HepG2 (cell line): ENCODE results near the gene METTL26. TPM values are rescaled to one million over a fixed set of nuclear protein-coding genes. Genes with fewer than 3 reads are reported as not detected.

ENCODE experiments used
- IRF2 ChIP-seq: IDR thresholded peaks from 2 replicates; pipeline ENCODE4 v1.6.1; 2018; ENCODE audit warnings: missing genetic modification reagents, missing compliant biosample characterization
- MIER2 ChIP-seq: IDR thresholded peaks from 2 replicates; pipeline ENCODE4 v1.6.1; 2016; ENCODE audit warnings: missing biosample characterization, missing genetic modification reagents
- NFKBIZ ChIP-seq: IDR thresholded peaks from 2 replicates; pipeline ENCODE4 v1.6.1; 2018; ENCODE audit warnings: missing genetic modification reagents, missing compliant biosample characterization
- PHF21A ChIP-seq: sonication (generic); formaldehyde crosslinking; IDR thresholded peaks from 2 replicates; pipeline ENCODE4 v1.5.0; 2020; ENCODE audit warnings: mild to moderate bottlenecking, missing genetic modification reagents
- SAP130 ChIP-seq: IDR thresholded peaks from 2 replicates; pipeline ENCODE4 v1.6.1; 2016; ENCODE audit warnings: low read depth
- SIN3B ChIP-seq: fragments of 150-350 bp; IDR thresholded peaks from 2 replicates; pipeline ENCODE4 v1.6.1; 2014; ENCODE audit warnings: low read length
- SOX13 ChIP-seq, 3 experiments: fragments of 450-650 bp in 1 of 3; sonication (generic) in 1 of 3; formaldehyde crosslinking in 1 of 3; IDR thresholded peaks in 2 of 3; conservative IDR thresholded peaks in 1 of 3; 2 replicates each; pipeline versions ENCODE4 v1.5.0 to v1.6.1; 2016 to 2020; ENCODE audit warnings: antibody characterized with exemption in 1 of 3, mild to moderate bottlenecking in 1 of 3, missing compliant biosample characterization in 1 of 3, missing genetic modification reagents in 1 of 3, moderate library complexity in 1 of 3
- ZNF143 ChIP-seq: sonication (generic); formaldehyde crosslinking; IDR thresholded peaks from 2 replicates; pipeline ENCODE4 v1.4.0; 2020; ENCODE audit warnings: missing genetic modification reagents
- ZNF232 ChIP-seq: sonication (generic); formaldehyde crosslinking; IDR thresholded peaks from 2 replicates; pipeline ENCODE4 v1.4.0; 2020; ENCODE audit warnings: missing genetic modification reagents, borderline replicate concordance
- ZNF256 ChIP-seq: sonication (generic); formaldehyde crosslinking; conservative IDR thresholded peaks from 2 replicates; pipeline ENCODE4 v1.4.0; 2020; ENCODE audit warnings: missing genetic modification reagents
- ZNF382 ChIP-seq: sonication (generic); formaldehyde crosslinking; IDR thresholded peaks from 2 replicates; pipeline ENCODE4 v1.5.0; 2020; ENCODE audit warnings: missing genetic modification reagents, mild to moderate bottlenecking, borderline replicate concordance
- ZNF530 ChIP-seq: sonication (generic); formaldehyde crosslinking; IDR thresholded peaks from 2 replicates; pipeline ENCODE4 v1.5.0; 2020; ENCODE audit warnings: low read depth, mild to moderate bottlenecking, missing genetic modification reagents
- polyA plus RNA-seq, 8 experiments: library from polyadenylated mRNA; depleted of rRNA in 3 of 8; stranded (reverse) in 7 of 8; unstranded in 1 of 8; fragments of >200 nt; fragmentation: Illumina TruSeq in 4 of 8; extraction: Trizol in 4 of 8; gene quantifications; 2 replicates each; pipeline versions ENCODE4 v1.2.1 to v1.2.3, GENCODE V29; 2011 to 2016; ENCODE audit warnings: low read depth in 4 of 8, missing spikeins in 1 of 8, mixed read lengths in 1 of 8; ENCODE audit not compliant: insufficient read depth in 1 of 8
- total RNA-seq, 5 experiments: library from RNA; depleted of rRNA; stranded (reverse); fragments of >200 nt; fragmentation: Illumina TruSeq; extraction: Trizol; gene quantifications; 2 replicates each; pipeline ENCODE4 v1.2.3, GENCODE V29; 2016; ENCODE audit warnings: low read depth in 1 of 5
- TF ChIP-seq, protein P1 (sequence below): sonication (generic); formaldehyde crosslinking; IDR thresholded peaks from 2 replicates; pipeline ENCODE4 v1.4.0; 2020; ENCODE audit warnings: missing genetic modification reagents
- TF ChIP-seq, protein P2 (sequence below): sonication (generic); formaldehyde crosslinking; IDR thresholded peaks from 2 replicates; pipeline ENCODE4 v1.4.0; 2020; ENCODE audit warnings: low read depth, missing genetic modification reagents
- TF ChIP-seq, protein P3 (sequence below): sonication (generic); formaldehyde crosslinking; IDR thresholded peaks from 2 replicates; pipeline ENCODE4 v1.5.1; 2020; ENCODE audit warnings: mild to moderate bottlenecking, missing genetic modification reagents, moderate library complexity
- TF ChIP-seq, protein P4 (sequence below): sonication (generic); formaldehyde crosslinking; IDR thresholded peaks from 2 replicates; pipeline ENCODE4 v1.5.0; 2020; ENCODE audit warnings: mild to moderate bottlenecking, missing genetic modification reagents
- TF ChIP-seq, protein P5 (sequence below): IDR thresholded peaks from 2 replicates; pipeline ENCODE4 v1.6.1; 2016; ENCODE audit warnings: mild to moderate bottlenecking

Gene METTL26
- total and polyA plus RNA-seq, 2 of the 13 experiments (the other 11 are each of a cell fraction or from before 2014, with no cell fraction given), result 65.5 to 70.1 TPM

DNA sequence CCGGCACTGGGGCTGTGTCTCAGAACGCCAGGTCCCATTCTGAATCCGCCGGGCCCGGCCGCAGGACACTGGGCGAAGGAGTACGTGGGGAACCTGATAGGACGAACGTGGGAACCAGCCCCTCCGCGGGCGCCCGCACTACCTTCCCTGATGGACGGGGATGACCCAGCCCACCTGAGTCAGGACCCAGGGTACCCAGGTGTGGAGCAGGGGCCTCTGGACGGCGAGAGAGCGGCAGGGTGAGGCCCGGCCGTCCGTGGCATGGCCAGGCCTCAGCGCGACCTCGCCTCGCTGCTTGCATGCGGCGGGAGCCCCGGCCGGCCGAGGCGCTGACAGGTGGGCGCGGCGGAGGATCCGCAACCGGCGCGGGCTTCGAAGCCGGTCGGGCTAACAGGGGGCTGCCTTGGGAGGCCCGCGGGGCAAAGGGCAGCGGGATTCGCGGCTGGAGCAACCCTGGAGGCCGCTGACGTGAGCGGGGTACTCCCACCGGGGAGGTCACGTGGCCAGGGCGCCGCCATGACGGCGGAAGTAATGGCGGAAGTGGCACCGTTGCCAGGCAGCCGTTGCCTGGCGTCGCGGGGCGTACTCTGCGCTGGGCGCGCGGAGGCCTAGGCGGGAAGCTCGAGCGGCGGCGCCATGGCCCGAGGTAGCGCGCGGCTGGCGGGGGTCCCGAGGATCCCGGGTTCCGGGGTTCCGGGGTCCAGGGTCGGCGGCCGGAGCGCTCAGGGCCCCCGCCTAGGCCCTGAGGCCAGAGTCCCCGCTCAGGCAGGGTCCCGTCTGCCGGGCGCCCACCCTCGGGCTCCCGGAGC, 12.9 kb upstream of the METTL26 start, which contains the start of gene WDR90 (continued):
- TF ChIP-seq, protein P1, sequence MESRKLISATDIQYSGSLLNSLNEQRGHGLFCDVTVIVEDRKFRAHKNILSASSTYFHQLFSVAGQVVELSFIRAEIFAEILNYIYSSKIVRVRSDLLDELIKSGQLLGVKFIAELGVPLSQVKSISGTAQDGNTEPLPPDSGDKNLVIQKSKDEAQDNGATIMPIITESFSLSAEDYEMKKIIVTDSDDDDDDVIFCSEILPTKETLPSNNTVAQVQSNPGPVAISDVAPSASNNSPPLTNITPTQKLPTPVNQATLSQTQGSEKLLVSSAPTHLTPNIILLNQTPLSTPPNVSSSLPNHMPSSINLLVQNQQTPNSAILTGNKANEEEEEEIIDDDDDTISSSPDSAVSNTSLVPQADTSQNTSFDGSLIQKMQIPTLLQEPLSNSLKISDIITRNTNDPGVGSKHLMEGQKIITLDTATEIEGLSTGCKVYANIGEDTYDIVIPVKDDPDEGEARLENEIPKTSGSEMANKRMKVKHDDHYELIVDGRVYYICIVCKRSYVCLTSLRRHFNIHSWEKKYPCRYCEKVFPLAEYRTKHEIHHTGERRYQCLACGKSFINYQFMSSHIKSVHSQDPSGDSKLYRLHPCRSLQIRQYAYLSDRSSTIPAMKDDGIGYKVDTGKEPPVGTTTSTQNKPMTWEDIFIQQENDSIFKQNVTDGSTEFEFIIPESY, result 0 out of 2 replicates have a peak, but pooled peaks have one; percentile 17
- TF ChIP-seq SOX13 (IDR thresholded peaks at IDR 0.05), result no peak
- peak in 1 of 2 experiments; percentile 46; a peak in 1 of 4 replicates for TF ChIP-seq SOX13 (CRISPR knock-in tag; conservative IDR thresholded peaks at IDR 0.05 in 1 of 2, IDR thresholded peaks at IDR 0.05 in 1 of 2)
- 0 out of 2 replicates have a peak, but pooled peaks have one; percentile 34 for TF ChIP-seq NFKBIZ
- TF ChIP-seq SAP130, result peak; percentile 99
- TF ChIP-seq PHF21A (CRISPR knock-in tag), result peak; percentile 74
- no peak for TF ChIP-seq ZNF256 (CRISPR knock-in tag)
- TF ChIP-seq, protein P2, sequence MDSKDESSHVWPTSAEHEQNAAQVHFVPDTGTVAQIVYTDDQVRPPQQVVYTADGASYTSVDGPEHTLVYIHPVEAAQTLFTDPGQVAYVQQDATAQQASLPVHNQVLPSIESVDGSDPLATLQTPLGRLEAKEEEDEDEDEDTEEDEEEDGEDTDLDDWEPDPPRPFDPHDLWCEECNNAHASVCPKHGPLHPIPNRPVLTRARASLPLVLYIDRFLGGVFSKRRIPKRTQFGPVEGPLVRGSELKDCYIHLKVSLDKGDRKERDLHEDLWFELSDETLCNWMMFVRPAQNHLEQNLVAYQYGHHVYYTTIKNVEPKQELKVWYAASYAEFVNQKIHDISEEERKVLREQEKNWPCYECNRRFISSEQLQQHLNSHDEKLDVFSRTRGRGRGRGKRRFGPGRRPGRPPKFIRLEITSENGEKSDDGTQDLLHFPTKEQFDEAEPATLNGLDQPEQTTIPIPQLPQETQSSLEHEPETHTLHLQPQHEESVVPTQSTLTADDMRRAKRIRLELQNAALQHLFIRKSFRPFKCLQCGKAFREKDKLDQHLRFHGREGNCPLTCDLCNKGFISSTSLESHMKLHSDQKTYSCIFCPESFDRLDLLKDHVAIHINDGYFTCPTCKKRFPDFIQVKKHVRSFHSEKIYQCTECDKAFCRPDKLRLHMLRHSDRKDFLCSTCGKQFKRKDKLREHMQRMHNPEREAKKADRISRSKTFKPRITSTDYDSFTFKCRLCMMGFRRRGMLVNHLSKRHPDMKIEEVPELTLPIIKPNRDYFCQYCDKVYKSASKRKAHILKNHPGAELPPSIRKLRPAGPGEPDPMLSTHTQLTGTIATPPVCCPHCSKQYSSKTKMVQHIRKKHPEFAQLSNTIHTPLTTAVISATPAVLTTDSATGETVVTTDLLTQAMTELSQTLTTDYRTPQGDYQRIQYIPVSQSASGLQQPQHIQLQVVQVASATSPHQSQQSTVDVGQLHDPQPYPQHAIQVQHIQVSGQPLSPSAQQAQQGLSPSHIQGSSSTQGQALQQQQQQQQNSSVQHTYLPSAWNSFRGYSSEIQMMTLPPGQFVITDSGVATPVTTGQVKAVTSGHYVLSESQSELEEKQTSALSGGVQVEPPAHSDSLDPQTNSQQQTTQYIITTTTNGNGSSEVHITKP, result no peak; the same call in 1 of the 2 replicates
- TF ChIP-seq, protein P3, sequence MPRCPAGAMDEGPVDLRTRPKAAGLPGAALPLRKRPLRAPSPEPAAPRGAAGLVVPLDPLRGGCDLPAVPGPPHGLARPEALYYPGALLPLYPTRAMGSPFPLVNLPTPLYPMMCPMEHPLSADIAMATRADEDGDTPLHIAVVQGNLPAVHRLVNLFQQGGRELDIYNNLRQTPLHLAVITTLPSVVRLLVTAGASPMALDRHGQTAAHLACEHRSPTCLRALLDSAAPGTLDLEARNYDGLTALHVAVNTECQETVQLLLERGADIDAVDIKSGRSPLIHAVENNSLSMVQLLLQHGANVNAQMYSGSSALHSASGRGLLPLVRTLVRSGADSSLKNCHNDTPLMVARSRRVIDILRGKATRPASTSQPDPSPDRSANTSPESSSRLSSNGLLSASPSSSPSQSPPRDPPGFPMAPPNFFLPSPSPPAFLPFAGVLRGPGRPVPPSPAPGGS, result peak; percentile 67
- TF ChIP-seq ZNF143 (CRISPR knock-in tag), result peak; percentile 63
- no peak for TF ChIP-seq MIER2 (CRISPR knock-in tag)
- peak; percentile 36; the same call in 1 of the 2 replicates for TF ChIP-seq IRF2
- TF ChIP-seq, protein P4, sequence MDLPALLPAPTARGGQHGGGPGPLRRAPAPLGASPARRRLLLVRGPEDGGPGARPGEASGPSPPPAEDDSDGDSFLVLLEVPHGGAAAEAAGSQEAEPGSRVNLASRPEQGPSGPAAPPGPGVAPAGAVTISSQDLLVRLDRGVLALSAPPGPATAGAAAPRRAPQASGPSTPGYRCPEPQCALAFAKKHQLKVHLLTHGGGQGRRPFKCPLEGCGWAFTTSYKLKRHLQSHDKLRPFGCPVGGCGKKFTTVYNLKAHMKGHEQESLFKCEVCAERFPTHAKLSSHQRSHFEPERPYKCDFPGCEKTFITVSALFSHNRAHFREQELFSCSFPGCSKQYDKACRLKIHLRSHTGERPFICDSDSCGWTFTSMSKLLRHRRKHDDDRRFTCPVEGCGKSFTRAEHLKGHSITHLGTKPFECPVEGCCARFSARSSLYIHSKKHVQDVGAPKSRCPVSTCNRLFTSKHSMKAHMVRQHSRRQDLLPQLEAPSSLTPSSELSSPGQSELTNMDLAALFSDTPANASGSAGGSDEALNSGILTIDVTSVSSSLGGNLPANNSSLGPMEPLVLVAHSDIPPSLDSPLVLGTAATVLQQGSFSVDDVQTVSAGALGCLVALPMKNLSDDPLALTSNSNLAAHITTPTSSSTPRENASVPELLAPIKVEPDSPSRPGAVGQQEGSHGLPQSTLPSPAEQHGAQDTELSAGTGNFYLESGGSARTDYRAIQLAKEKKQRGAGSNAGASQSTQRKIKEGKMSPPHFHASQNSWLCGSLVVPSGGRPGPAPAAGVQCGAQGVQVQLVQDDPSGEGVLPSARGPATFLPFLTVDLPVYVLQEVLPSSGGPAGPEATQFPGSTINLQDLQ (CRISPR knock-in tag), result no peak
- no peak for TF ChIP-seq ZNF232 (CRISPR knock-in tag)
- no peak for TF ChIP-seq ZNF382 (CRISPR knock-in tag)
- peak; percentile 85 for TF ChIP-seq SIN3B
- TF ChIP-seq ZNF530 (CRISPR knock-in tag), result no peak
- TF ChIP-seq, protein P5, sequence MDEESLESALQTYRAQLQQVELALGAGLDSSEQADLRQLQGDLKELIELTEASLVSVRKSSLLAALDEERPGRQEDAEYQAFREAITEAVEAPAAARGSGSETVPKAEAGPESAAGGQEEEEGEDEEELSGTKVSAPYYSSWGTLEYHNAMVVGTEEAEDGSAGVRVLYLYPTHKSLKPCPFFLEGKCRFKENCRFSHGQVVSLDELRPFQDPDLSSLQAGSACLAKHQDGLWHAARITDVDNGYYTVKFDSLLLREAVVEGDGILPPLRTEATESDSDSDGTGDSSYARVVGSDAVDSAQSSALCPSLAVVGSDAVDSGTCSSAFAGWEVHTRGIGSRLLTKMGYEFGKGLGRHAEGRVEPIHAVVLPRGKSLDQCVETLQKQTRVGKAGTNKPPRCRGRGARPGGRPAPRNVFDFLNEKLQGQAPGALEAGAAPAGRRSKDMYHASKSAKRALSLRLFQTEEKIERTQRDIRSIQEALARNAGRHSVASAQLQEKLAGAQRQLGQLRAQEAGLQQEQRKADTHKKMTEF (CRISPR knock-in tag), result peak; percentile 92
